Activated effector memory CD4-positive, alpha-beta T cell treated with anti-CD3 and anti-CD28 coated beads, Interleukin-2, amount 50 U/mL, for 16 hours (primary cell): ENCODE measurements around the gene WEE2.
A peak's percentile ranks its signal among the peaks of the same experiment; 100 is the strongest.

Experiments
- DNase-seq: peaks from one replicate; pipeline ENCODE4 v3.0.0-alpha.2; 2020

WEE2 gene

GRCh38 chr7:141691961-141692360 lies 16.2 kb upstream of the WEE2 start:
- DNase-seq, result no peak

GRCh38 chr7:141693082-141693481 lies 15.1 kb upstream of the WEE2 start:
- no peak for DNase-seq

GRCh38 chr7:141695803-141696289 lies 12.3 kb upstream of the WEE2 start:
- no peak for DNase-seq

- DNase-seq, result no peak
These were observed 11.8 kb upstream of the WEE2 start for GRCh38 chr7:141696348-141696747.

GRCh38 chr7:141697211-141697871 lies 10.8 kb upstream of the WEE2 start:
- DNase-seq, result no peak

- no peak for DNase-seq
These were observed 9.7 kb upstream of the WEE2 start for GRCh38 chr7:141698247-141699015.

GRCh38 chr7:141699860-141700259 lies 8.3 kb upstream of the WEE2 start:
- DNase-seq, result no peak

GRCh38 chr7:141700296-141700847 lies 7.8 kb upstream of the WEE2 start:
- DNase-seq, result no peak

GRCh38 chr7:141700848-141701371 lies 7.2 kb upstream of the WEE2 start:
- DNase-seq, result no peak

- DNase-seq, result peak; percentile 89
These were observed 6.6 kb upstream of the WEE2 start for GRCh38 chr7:141701489-141702046.

GRCh38 chr7:141702047-141702567 lies 6.0 kb upstream of the WEE2 start, which contains the start of gene DENND11:
Gene DENND11 (minus strand): TSS chr7:141702166. CDS start chr7:141702153, 13 bp downstream.
- DNase-seq, result peak; percentile 85

- DNase-seq, result no peak
These were observed 5.3 kb upstream of the WEE2 start for GRCh38 chr7:141702892-141703291.

- DNase-seq, result no peak
These were observed 4.0 kb upstream of the WEE2 start for GRCh38 chr7:141704112-141704511.

- no peak for DNase-seq
These were observed 3.4 kb upstream of the WEE2 start for GRCh38 chr7:141704741-141705140.

GRCh38 chr7:141706239-141707064 lies 1.7 kb upstream of the WEE2 start:
- DNase-seq, result no peak

GRCh38 chr7:141709318-141709717 lies 1.2 kb downstream of the WEE2 start:
- DNase-seq, result no peak

GRCh38 chr7:141709749-141710148 lies 1.6 kb downstream of the WEE2 start:
- no peak for DNase-seq

- no peak for DNase-seq
These were observed 2.1 kb downstream of the WEE2 start for GRCh38 chr7:141710301-141710700.

- DNase-seq, result no peak
These were observed 4.6 kb downstream of the WEE2 start for GRCh38 chr7:141712603-141713255.

GRCh38 chr7:141713890-141714289 lies 5.7 kb downstream of the WEE2 start:
- no peak for DNase-seq

GRCh38 chr7:141714571-141714970 lies 6.4 kb downstream of the WEE2 start:
- DNase-seq, result no peak

GRCh38 chr7:141715018-141715417 lies 6.9 kb downstream of the WEE2 start:
- DNase-seq, result no peak
